Uterus (tissue), 4 donors: ENCODE results near the gene SFXN5. TPM values are rescaled to one million over a fixed set of nuclear protein-coding genes. Genes with fewer than 3 reads are reported as not detected.

Experiments
- DNase-seq, 2 donors: peaks; one replicate each; pipeline ENCODE4 v3.0.0-alpha.2; 2019 to 2020
- H3K27ac ChIP-seq, 2 donors: fragments of 200-600 bp; sonication (generic); 1 replicate in 1 of 2; 2 replicates in 1 of 2; pipeline ENCODE4 v1.5.1; 2016 to 2018
- H3K27me3 ChIP-seq, 2 donors: fragments of 200-600 bp; sonication (generic); one replicate each; pipeline ENCODE4 v1.5.1; 2018 to 2019; ENCODE audit warnings: control low read depth in 1 of 2
- H3K36me3 ChIP-seq, 2 donors: fragments of 200-600 bp; sonication (generic); one replicate each; pipeline ENCODE4 v1.5.1; 2019; ENCODE audit warnings: control low read depth in 1 of 2
- H3K4me1 ChIP-seq, 2 donors: fragments of 200-600 bp; sonication (generic); one replicate each; pipeline ENCODE4 v1.5.1; 2018 to 2019; ENCODE audit warnings: control low read depth in 1 of 2
- H3K4me3 ChIP-seq, 2 donors: fragments of 200-600 bp; sonication (generic); 1 replicate in 1 of 2; 2 replicates in 1 of 2; pipeline ENCODE4 v1.5.1; 2018 to 2019; ENCODE audit warnings: mild to moderate bottlenecking in 1 of 2
- H3K9me3 ChIP-seq, 2 donors: fragments of 200-600 bp; sonication (generic); one replicate each; pipeline ENCODE4 v1.5.1; 2019; ENCODE audit warnings: control low read depth in 1 of 2
- CTCF ChIP-seq, 4 experiments: fragments of 200-600 bp in 2 of 4; fragments of 450-650 bp in 2 of 4; sonication (generic) in 2 of 4; IDR thresholded peaks; one replicate each; pipeline ENCODE4 v1.5.1; 2016 to 2019; ENCODE audit warnings: antibody characterized with exemption in 4 of 4, mild to moderate bottlenecking in 2 of 4, moderate library complexity in 1 of 4
- POLR2A ChIP-seq, 2 donors: fragments of 450-650 bp; IDR thresholded peaks; one replicate each; pipeline ENCODE4 v1.6.1; 2016; ENCODE audit warnings: antibody characterized with exemption in 2 of 2, mild to moderate bottlenecking in 1 of 2, moderate library complexity in 1 of 2
- intact Hi-C: fragments of 100-400 bp; cut with DNase I; formaldehyde crosslinking; loops from one replicate; pipeline ENCODE4 v1.15.1; 2023; ENCODE audit warnings: low total_unique reads
- total RNA-seq, 4 donors: library from RNA; depleted of rRNA in 3 of 4; stranded (reverse); fragments of >200 nt in 3 of 4; gene quantifications; one replicate each; pipeline versions ENCODE4 v1.1.0 to v1.2.4, GENCODE V29; 2014 to 2023
- donor health status: DM: yes; HTN: yes; CAD: no.

Gene SFXN5
- total RNA-seq, 4 donors from 2014 or later, result 2.1 to 16.0 (median 10.6) TPM

GRCh38 chr2:73105511-73105971 is 34.0 kb upstream of the SFXN5 start:
- H3K27me3 ChIP-seq, result no peaks in the 10 kb centered on the region
- DNase-seq, result no peak
- H3K4me1 ChIP-seq, result peaks cover 0 to 4% of the 10 kb centered on the region in 2 donors
- no peaks in the 10 kb centered on the region for H3K36me3 ChIP-seq
- TF ChIP-seq CTCF (IDR thresholded peaks at IDR 0.05) (no peak), POLR2A (IDR thresholded peaks at IDR 0.05) (no peak)
- H3K4me3 ChIP-seq, result no peak overlapping the region
- H3K9me3 ChIP-seq, result no peaks in the 10 kb centered on the region
- H3K27ac ChIP-seq, result no peak overlapping the region
- intact Hi-C loops, result no loop called here

GRCh38 chr2:73104933-73105332 is 33.4 kb upstream of the SFXN5 start:
- H3K9me3 ChIP-seq, result no peaks in the 10 kb centered on the region
- no peak for DNase-seq
- H3K4me3 ChIP-seq, result no peak overlapping the region
- H3K4me1 ChIP-seq, result no peaks in the 10 kb centered on the region
- H3K27ac ChIP-seq, result no peak overlapping the region
- no peaks in the 10 kb centered on the region for H3K36me3 ChIP-seq
- no peak for TF ChIP-seq POLR2A (IDR thresholded peaks at IDR 0.05)
- TF ChIP-seq CTCF (IDR thresholded peaks at IDR 0.05), result no peak
- no peaks in the 10 kb centered on the region for H3K27me3 ChIP-seq
- intact Hi-C loops, result no loop called here

- H3K27me3 ChIP-seq, result no peaks in the 10 kb centered on the region
- H3K9me3 ChIP-seq, result no peaks in the 10 kb centered on the region
- no peak overlapping the region for H3K27ac ChIP-seq
- DNase-seq, result no peak
- no peaks in the 10 kb centered on the region for H3K4me1 ChIP-seq
- H3K36me3 ChIP-seq, result no peaks in the 10 kb centered on the region
- intact Hi-C loops, result no loop called here
- no peak for TF ChIP-seq POLR2A (IDR thresholded peaks at IDR 0.05)
- no peak for TF ChIP-seq CTCF (IDR thresholded peaks at IDR 0.05)
- H3K4me3 ChIP-seq, result no peak overlapping the region
These were observed 31.6 kb upstream of the SFXN5 start for GRCh38 chr2:73103018-73103542.

GRCh38 chr2:73101626-73102256 is 30.2 kb upstream of the SFXN5 start:
- Histone ChIP-seq H3K4me1 (no peaks in the 10 kb centered on the region), H3K4me3 (no peak overlapping the region), H3K27ac (no peak overlapping the region), H3K36me3 (no peaks in the 10 kb centered on the region), H3K9me3 (no peaks in the 10 kb centered on the region), H3K27me3 (no peaks in the 10 kb centered on the region)
- TF ChIP-seq POLR2A (IDR thresholded peaks at IDR 0.05) (no peak), CTCF (IDR thresholded peaks at IDR 0.05) (no peak)
- DNase-seq, result no peak
- intact Hi-C loops, result no loop called here

GRCh38 chr2:73100956-73101355 is 29.4 kb upstream of the SFXN5 start:
- H3K36me3 ChIP-seq, result no peaks in the 10 kb centered on the region
- intact Hi-C loops, result no loop called here
- H3K4me1 ChIP-seq, result no peaks in the 10 kb centered on the region
- H3K9me3 ChIP-seq, result no peaks in the 10 kb centered on the region
- TF ChIP-seq POLR2A (IDR thresholded peaks at IDR 0.05), result no peak
- TF ChIP-seq CTCF (IDR thresholded peaks at IDR 0.05), result no peak
- H3K27me3 ChIP-seq, result no peaks in the 10 kb centered on the region
- DNase-seq, result no peak
- no peak overlapping the region for H3K4me3 ChIP-seq
- H3K27ac ChIP-seq, result no peak overlapping the region
